Measurements from ENCODE around the gene KLRG1. TPM values are rescaled to one million over a fixed set of nuclear protein-coding genes. Genes with fewer than 3 reads are reported as not detected.
A peak's percentile ranks its signal among the peaks of the same experiment; 100 is the strongest.

The KLRG1 gene
- total and polyA plus RNA-seq, 7 donors = 1.0 to 11.9 (median 2.2) TPM

GRCh38 chr12:8950702-8951478, 38.5 kb upstream of the KLRG1 start:
- Histone ChIP-seq H3K36me3 (ENCODE audit: insufficient read depth in 1 of 2, low read depth in 1 of 2) (peaks cover 0 to 28% of the 10 kb centered on the region in 2 donors), H3K4me1 (peaks cover 24% of the 10 kb centered on the region), H3K4me3 (peak overlapping the region; percentile 80), H3K9me3 (no peaks in the 10 kb centered on the region), H3K27me3 (ENCODE audit: insufficient read depth in 3 of 3, low read length in 2 of 3) (no peaks in the 10 kb centered on the region), H3K27ac (peak overlapping the region; percentile 99)
- no peak for TF ChIP-seq CTCF (IDR thresholded peaks at IDR 0.05)
- WGBS, 3 donors = 14 to 25% (median 24%) methylated on average over 9 of the region's 9 CpGs
- DNase-seq = no peak
- intact Hi-C loops (cut with DNase I) = loop anchor here (2.0 to 5.0 kb wide), 2 partner anchors 86 to 88 kb away; no protein-coding TSS in a partner anchor
- ATAC-seq = no peak

DNA sequence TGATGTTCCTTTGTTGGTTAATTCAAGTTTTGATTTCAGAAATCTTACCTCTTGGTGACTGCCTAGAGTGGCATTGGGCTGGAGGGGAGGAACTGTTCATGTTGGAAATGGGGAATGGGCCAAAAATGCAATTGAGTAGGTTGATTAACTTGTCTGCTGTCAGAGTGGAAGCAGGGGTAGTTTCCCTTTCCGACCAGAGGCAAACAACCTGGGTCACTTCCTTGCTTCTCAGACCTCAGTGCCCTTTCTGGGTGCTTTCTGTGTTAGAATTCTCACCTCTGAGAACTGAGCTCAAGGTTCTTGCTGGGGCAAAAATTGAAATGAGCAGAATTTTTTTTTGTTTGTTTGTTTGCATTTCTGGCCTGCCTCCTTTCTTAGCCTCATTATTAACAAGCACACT, 37.6 kb upstream of the KLRG1 start:
- TF ChIP-seq CTCF (IDR thresholded peaks at IDR 0.05) = no peak
- H3K4me3 ChIP-seq = no peak overlapping the region
- DNase-seq = no peak
- no peak for ATAC-seq
- 71 to 79% (median 72%) methylated on average over 1 of the region's 1 CpG for WGBS, 3 donors
- H3K27me3 ChIP-seq (ENCODE audit: insufficient read depth in 3 of 3, low read length in 2 of 3) = no peaks in the 10 kb centered on the region
- peaks cover 0 to 20% of the 10 kb centered on the region in 2 donors for H3K36me3 ChIP-seq (ENCODE audit: insufficient read depth in 1 of 2, low read depth in 1 of 2)
- H3K9me3 ChIP-seq = no peaks in the 10 kb centered on the region
- intact Hi-C loops (cut with DNase I) = loop anchor here (2.0 to 5.0 kb wide), 2 partner anchors 86 to 87 kb away; no protein-coding TSS in a partner anchor
- H3K27ac ChIP-seq = no peak overlapping the region
- H3K4me1 ChIP-seq = peaks cover 24% of the 10 kb centered on the region

GRCh38 chr12:8953773-8954402, 35.5 kb upstream of the KLRG1 start:
- no peaks in the 10 kb centered on the region for H3K27me3 ChIP-seq (ENCODE audit: insufficient read depth in 3 of 3, low read length in 2 of 3)
- intact Hi-C loops (cut with DNase I) = loop anchor here in 1 of 2 donors (5.0 kb wide), 1 partner anchor 83 kb away; no protein-coding TSS in a partner anchor
- no peak for TF ChIP-seq CTCF (IDR thresholded peaks at IDR 0.05)
- no peak overlapping the region for H3K27ac ChIP-seq
- ATAC-seq = no peak
- peaks cover 9% of the 10 kb centered on the region for H3K4me1 ChIP-seq
- H3K36me3 ChIP-seq (ENCODE audit: insufficient read depth in 1 of 2, low read depth in 1 of 2) = peaks cover 0 to 17% of the 10 kb centered on the region in 2 donors
- WGBS, 3 donors = 90 to 92% (median 92%) methylated on average over 8 of the region's 8 CpGs
- H3K9me3 ChIP-seq = no peaks in the 10 kb centered on the region
- no peak for DNase-seq
- no peak overlapping the region for H3K4me3 ChIP-seq

DNA sequence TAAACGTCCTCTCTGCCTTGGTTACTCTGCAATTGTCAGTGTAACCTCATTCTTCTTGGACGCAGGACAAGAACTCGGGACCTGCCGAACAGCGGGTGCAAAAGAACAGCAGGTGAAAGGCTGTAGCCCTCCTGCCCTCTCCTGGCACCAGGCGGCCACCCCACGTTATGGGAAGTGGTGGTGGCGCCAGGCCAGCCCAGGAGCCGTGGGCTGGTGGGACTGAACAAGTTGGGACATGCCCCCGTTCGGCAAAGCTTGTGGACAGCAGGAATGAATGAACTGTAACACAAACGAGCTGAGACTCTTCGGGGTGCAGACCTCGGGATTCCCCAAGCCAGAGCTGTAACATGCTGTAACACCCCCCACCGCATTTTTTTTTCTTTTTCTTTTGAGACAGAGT, 33.3 kb upstream of the KLRG1 start:
- 92 to 97% (median 93%) methylated on average over 15 of the region's 15 CpGs for WGBS, 3 donors
- intact Hi-C loops (cut with DNase I) = no loop called here
- TF ChIP-seq CTCF (IDR thresholded peaks at IDR 0.05) = no peak

More for the DNA sequence above, 33.3 kb upstream of the KLRG1 start:
- DNase-seq (no peak), ATAC-seq (no peak)
- H3K27me3 ChIP-seq (ENCODE audit: insufficient read depth in 3 of 3, low read length in 2 of 3) = no peaks in the 10 kb centered on the region
- no peak overlapping the region for H3K27ac ChIP-seq
- H3K36me3 ChIP-seq (ENCODE audit: insufficient read depth in 1 of 2, low read depth in 1 of 2) = peaks cover 0 to 27% of the 10 kb centered on the region in 2 donors
- H3K9me3 ChIP-seq = no peaks in the 10 kb centered on the region
- H3K4me1 ChIP-seq = peaks cover 5% of the 10 kb centered on the region
- H3K4me3 ChIP-seq = no peak overlapping the region
